OCI-LY7 (cell line): ENCODE measurements around the gene TMEM139.

Experiments
- CTCF ChIP-seq: fragments of 200-600 bp; sonication (generic); conservative IDR thresholded peaks from 2 replicates; pipeline ENCODE4 v1.5.1; 2014; ENCODE audit warnings: mild to moderate bottlenecking, antibody characterized with exemption, low read length, moderate library complexity, mixed read lengths
- EZH2phosphoT487 ChIP-seq: fragments of 200-600 bp; sonication (generic); IDR thresholded peaks from 2 replicates; pipeline ENCODE4 v1.6.1; 2018; ENCODE audit warnings: low read depth, borderline replicate concordance, mild to moderate bottlenecking, mixed run types, antibody characterized with exemption, low read length, moderate library complexity, mixed read lengths

GRCh38 chr7:143325240-143325639 is 40.5 kb downstream of the TMEM139 start:
- TF ChIP-seq EZH2phosphoT487 (no peak), CTCF (no peak)
